ENCODE results near the gene PLAC8.
"Not testable (repeated sequence)": the region's sequence is repeated elsewhere in the genome, so short reads cannot be mapped to it uniquely, and the experiment has no call there.

The PLAC8 gene

DNA sequence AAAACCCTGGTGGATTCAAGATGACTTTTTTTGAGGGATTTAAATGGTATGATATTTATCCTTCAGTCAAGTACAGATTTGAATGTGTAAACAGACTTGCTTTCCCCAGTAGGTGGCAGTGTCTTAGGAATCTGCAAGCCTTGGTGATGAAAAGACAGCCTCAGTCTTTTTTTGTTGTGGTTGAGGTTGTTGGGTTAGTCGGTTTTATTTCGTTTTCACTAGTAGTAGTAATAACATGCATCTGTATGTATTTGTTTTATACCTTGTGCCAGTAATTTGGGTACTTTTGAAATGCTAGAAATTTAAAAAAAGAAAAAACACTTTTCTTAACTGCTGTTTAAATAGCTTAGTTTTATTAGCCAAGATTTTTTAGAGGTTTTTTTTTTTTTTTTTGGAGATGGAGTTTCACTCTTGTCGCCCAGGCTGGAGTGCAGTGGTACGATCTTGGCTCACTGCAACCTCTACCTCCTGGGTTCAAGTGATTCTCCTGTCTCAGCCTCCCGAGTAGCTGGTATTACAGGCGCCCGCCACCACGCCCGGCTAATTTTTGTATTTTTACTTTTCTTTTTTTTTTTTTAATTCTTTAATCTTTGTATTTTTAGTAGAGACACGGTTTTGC, 40.3 kb downstream of the PLAC8 start:
- no peak for FAIRE-seq

DNA sequence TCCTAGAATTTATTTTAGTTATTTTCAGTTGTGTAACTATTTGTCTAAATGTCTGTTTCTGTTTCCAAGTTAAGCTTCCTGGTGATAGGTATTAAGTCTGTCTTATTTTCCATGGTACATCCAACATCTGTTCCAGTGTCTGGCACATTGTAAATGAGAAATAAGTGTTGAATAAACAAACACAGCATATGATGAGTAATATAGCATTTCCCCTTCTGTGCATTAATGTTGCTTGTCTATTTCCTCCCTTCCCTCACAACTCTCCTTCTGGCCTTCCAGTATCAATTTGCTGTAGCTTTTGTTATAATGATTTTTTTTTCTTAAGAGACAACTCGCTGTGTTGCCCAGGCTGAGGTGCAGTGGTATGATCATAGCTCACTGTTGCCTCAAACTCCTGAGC, 43.4 kb downstream of the PLAC8 start:
- no peak for FAIRE-seq
- no peak for DNase-seq (ENCODE audit: low spot score)

More for the DNA sequence above, 40.3 kb downstream of the PLAC8 start:
- DNase-seq (ENCODE audit: low spot score): peak; percentile 60

DNA sequence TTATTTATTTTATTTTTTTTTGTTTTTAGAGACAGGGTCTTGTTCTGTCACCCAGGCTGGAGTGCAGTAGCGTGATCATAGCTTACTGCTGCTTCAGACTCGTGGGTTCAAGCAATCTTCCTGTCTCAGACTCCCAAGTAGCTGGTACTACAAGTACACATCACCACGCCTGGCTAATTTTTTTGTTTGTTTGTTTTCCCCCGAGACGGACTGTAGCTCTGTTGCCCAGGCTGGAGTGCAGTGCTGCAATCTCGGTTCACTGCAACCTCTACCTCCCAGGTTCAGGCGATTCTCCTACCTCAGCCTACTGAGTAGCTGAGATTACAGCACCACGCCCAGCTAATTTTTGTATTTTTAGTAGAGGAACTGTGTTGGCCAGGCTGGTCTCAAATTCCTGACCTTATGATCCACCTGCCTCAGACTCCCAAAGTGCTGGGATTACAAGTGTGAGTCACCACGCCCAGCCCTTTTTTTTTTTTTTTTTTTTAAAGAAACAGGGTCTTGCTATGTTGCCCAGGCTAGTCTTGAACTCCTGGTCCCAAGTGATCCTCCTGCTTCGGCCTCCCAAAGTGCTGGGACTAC, 47.4 kb downstream of the PLAC8 start:
- DNase-seq (ENCODE audit: low spot score) (no peak), FAIRE-seq (no peak)

DNA sequence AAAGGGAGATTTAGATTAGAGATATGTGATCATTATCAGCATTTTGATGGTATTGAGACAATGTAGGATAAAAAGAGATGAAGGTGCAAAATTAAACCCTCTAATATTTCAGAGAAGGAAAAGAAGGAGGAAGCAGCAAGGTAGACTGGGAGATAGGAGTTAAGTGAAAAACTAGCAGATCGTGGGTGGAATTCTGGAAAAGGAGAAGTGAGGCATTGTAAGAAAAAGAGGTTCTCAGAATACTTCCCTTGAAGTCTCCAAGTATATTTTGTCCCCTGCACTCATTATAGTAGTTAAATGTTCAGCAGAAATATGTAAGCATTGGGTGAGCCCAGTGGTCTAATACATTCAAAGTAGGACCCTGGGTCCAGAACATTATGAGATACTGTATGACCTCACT, 49.3 kb downstream of the PLAC8 start:
- FAIRE-seq: no peak
- no peak for DNase-seq (ENCODE audit: low spot score)

DNA sequence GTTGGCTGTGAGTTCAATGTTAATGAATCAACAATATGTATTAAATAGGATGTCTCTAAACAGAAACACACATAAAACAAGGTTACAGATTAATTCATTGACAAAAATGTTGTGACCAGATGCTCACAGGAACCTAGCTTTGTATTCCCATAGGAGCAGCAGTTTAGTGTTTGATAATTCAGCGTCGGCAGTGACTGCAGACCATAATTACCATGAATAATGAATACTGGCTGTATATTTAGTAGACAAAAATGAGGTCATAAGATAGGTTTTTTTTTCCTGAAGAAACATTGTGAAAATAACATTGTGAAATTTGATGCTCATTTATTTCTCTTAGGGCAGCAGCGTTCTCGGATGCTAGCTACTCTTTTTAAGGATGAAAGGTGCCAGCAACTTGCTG, 51.8 kb downstream of the PLAC8 start:
- no peak for DNase-seq (ENCODE audit: low spot score)
- no peak for FAIRE-seq

DNA sequence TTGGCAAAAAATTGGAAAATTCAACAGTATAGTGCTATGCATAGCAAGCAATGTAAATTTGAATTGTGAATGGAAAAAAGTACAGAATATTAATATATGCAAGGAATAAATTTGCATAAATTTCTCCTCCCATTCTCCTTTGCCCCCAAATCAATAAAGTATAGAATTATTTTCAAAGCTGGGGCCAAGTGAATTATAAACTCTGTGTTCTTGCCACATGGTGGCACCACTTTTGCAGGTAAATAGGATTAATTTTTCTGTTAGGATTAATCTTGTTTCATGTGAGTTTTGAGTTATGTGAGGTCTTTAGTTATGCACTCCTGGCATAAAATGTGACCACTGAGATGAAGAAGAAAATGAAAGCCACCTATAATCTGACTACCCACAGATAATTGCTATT, 59.6 kb downstream of the PLAC8 start:
- no peak for FAIRE-seq

DNA sequence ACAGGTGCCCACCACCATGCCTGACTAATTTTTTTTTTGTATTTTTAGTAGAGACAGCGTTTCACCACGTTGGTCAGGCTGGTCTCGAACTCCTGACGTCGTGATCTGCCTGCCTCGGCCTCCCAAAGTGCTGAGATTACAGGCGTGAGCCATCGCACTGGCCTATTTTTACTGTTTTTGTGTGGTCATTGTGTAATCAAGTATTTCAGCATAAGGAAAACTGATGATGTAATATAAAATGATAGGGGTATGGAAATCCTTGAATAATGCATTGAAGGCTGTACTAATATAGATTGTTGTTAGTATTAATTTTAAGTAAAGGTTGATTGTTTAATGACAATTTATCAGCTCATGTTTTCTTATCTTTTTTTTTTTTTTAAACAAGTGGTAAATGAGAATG, 65.7 kb downstream of the PLAC8 start:
- FAIRE-seq; DNase-seq (ENCODE audit: low spot score): not testable (repeated sequence)

More for the DNA sequence above, 59.6 kb downstream of the PLAC8 start:
- DNase-seq (ENCODE audit: low spot score): peak; percentile 7

DNA sequence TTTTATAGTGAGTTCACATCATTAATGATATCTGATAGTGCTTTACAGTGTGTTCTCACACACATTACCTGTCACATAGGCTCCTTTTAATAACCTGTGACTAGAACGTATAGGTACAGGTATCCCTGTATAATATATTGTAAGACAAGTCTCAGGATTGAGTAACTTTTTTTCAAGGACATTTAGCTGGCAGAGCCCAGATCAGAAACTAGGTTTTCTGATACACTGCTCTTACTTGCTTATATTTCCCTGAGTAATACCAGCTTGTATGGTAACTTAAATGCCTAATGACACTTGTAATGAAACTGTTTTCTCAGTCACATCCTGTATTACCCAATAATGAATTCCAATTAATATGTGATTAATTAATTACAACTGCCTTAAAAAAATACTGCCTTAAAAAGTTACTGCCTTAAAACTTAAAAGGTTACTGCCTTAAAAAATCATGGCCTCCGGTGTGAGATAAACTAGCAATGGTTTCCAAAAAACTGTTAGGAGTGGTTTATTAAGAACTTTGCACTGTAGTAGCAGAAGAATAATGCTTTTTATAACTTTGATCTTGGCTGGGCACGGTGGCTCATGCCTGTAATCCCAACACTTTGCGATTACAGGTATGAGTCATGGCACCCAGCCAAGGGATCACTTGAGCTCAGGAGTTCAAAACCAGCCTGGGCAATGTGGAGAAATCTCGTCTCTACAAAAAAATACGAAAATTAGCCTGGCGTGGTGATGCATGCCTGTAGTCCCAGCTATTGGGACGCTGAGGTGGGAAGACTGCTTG, 67.6 kb downstream of the PLAC8 start:
- FAIRE-seq: no peak
- DNase-seq (ENCODE audit: low spot score): no peak

DNA sequence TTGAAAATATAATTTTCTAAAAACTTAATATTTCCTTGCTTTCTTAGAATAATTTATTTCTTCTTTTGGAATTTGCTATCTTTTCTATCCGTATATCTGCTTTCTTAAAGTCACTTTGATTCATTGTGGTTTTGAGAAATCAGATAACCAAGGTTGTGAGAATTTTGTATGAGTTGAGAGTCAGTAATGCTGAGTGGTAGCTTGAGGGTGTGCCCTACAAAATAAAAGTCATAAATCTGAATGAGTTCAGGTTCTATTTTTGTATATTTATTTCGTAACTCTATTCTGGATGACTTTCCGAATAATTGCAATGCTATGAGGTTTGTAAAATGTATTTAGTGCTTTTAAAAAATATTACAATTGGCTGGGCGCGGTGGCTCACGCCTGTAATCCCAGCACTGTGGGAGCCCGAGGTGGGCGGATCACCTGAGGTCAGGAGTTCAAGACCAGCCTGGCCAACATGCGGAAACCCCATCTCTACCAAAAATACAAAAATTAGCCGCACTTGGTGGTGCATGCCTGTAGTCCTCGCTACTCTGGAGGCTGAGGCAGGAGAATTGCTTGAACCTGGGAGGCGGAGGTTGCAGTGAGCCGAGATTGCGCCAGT, 70.6 kb downstream of the PLAC8 start:
- FAIRE-seq (no peak), DNase-seq (ENCODE audit: low spot score) (no peak)

DNA sequence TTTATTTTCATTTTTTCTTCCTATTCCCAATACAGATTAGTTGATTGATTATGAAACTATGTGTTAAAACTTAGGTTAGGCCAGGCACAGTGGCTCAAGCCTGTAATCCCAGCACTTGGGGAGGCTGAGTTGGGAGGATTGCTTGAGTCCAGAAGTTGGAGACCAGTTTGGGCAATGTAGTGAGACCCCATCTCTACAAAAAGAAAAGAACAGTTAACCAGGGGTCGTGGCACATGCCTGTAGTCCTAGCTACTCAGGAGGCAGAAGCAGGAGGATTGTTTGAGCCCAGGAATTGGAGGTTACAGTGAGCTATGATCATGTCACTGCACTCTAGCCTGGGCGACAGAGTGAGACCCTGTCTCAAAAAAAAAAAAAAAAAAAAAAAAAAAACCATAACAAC, 71.4 kb downstream of the PLAC8 start:
- DNase-seq (ENCODE audit: low spot score); FAIRE-seq: not testable (repeated sequence)

DNA sequence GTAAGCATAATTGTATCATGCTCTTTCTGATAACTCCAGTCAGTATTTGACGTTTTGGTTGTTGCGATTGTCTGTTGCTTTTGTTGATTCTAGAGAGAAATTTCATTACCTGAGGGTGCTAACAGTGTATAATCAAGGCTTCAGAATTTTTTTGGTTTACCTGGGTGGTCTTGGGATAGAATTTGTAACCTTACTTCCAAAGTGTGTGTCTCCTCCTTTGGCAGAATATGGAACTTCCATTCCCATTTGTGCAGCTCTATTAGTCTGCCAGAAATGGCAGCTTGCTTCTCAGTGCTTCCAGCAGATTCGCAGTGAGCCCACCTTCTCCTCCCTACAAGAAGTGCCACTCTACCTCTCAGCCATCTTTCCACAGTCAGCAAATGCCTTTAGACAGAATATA, 74.3 kb downstream of the PLAC8 start:
- no peak for DNase-seq (ENCODE audit: low spot score)
- FAIRE-seq: no peak

All from urothelium cell line (cell line).